HEK293T (cell line): ENCODE data around the gene AKT3.

Source experiments
- CTCF ChIA-PET: fragments of 350-600 bp; formaldehyde crosslinking; extraction: SDS; loops from one replicate; lab custom pipeline; 2021; ENCODE audit warnings: antibody characterized with exemption, inconsistent platforms; lab: Yijun Ruan, JAX
- POLR2A ChIA-PET: fragments of 350-600 bp; formaldehyde crosslinking; extraction: SDS; loops from one replicate; lab custom pipeline; 2020; ENCODE audit warnings: antibody characterized with exemption, inconsistent platforms; lab: Yijun Ruan, JAX
- DNase-seq: peaks from one replicate; pipeline ENCODE4 v3.0.0; 2012; ENCODE audit warnings: mixed read lengths; ENCODE audit errors: extremely low spot score
- ARNT ChIP-seq: fragments of 450-650 bp; IDR thresholded peaks from 2 replicates; pipeline ENCODE4 v1.6.1; 2017; ENCODE audit warnings: mild to moderate bottlenecking
- BHLHE40 ChIP-seq: fragments of 450-650 bp; IDR thresholded peaks from 2 replicates; pipeline ENCODE4 v1.6.1; 2016; ENCODE audit warnings: mild to moderate bottlenecking, moderate library complexity, borderline replicate concordance
- CTBP1 ChIP-seq: fragments of 450-650 bp; IDR thresholded peaks from 2 replicates; pipeline ENCODE4 v1.6.1; 2016; ENCODE audit warnings: borderline replicate concordance
- ELF4 ChIP-seq: fragments of 450-650 bp; IDR thresholded peaks from 2 replicates; pipeline ENCODE4 v1.6.1; 2017; ENCODE audit warnings: antibody characterized with exemption
- FOXA1 ChIP-seq: fragments of 450-650 bp; IDR thresholded peaks from 2 replicates; pipeline ENCODE4 v1.6.1; 2016; ENCODE audit warnings: mild to moderate bottlenecking
- FOXK2 ChIP-seq: fragments of 450-650 bp; IDR thresholded peaks from 2 replicates; pipeline ENCODE4 v1.6.1; 2016; ENCODE audit warnings: mild to moderate bottlenecking
- FOXM1 ChIP-seq: fragments of 450-650 bp; IDR thresholded peaks from 2 replicates; pipeline ENCODE4 v1.6.1; 2017; ENCODE audit warnings: mild to moderate bottlenecking, borderline replicate concordance
- HDGF ChIP-seq: fragments of 450-650 bp; IDR thresholded peaks from 2 replicates; pipeline ENCODE4 v1.6.1; 2017; ENCODE audit warnings: antibody characterized with exemption, borderline replicate concordance
- L3MBTL2 ChIP-seq: fragments of 450-650 bp; conservative IDR thresholded peaks from 2 replicates; pipeline ENCODE4 v1.6.1; 2016; ENCODE audit warnings: mild to moderate bottlenecking
- LEF1 ChIP-seq: fragments of 450-650 bp; IDR thresholded peaks from 2 replicates; pipeline ENCODE4 v1.6.1; 2017; ENCODE audit warnings: mild to moderate bottlenecking, borderline replicate concordance
- NFRKB ChIP-seq: fragments of 450-650 bp; IDR thresholded peaks from 2 replicates; pipeline ENCODE4 v1.6.1; 2016; ENCODE audit warnings: mild to moderate bottlenecking, moderate library complexity
- SP1 ChIP-seq: fragments of 450-650 bp; IDR thresholded peaks from 2 replicates; pipeline ENCODE4 v1.6.1; 2017
- SUZ12 ChIP-seq: fragments of 450-650 bp; IDR thresholded peaks from 2 replicates; pipeline ENCODE4 v1.6.1; 2016; ENCODE audit warnings: mild to moderate bottlenecking
- TARDBP ChIP-seq: fragments of 450-650 bp; IDR thresholded peaks from 2 replicates; pipeline ENCODE4 v1.6.1; 2016
- ZNF384 ChIP-seq: fragments of 450-650 bp; IDR thresholded peaks from 2 replicates; pipeline ENCODE4 v1.6.1; 2016
- TF ChIP-seq, protein P1 (sequence below): fragments of 450-650 bp; IDR thresholded peaks from 2 replicates; pipeline ENCODE4 v1.6.1; 2016

The AKT3 gene

DNA sequence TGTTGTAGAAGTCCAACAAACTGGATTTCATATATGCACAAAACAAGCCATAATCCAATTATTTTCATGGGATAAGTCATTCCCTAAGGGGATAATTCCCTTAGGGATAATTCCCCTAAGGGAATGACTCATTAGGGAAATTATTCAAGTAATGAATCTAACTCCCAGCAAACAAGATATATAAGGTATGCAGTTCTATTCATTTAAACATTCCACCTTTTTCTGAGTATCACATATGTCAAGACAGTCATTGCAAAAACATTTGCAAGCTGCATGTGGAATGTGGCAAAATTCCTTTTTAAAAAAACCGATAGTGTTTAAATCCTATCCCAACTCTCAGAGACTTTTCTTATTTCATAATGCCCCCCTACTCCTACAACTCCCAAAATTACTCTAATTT lies 131.2 kb downstream of the AKT3 start:
- POLR2A ChIA-PET = no interaction called here
- TF ChIP-seq FOXK2 = no peak
- no peak for TF ChIP-seq BHLHE40
- no peak for TF ChIP-seq CTBP1
- TF ChIP-seq HDGF = no peak
- no peak for TF ChIP-seq ELF4
- no peak for TF ChIP-seq TARDBP
- no peak for TF ChIP-seq SUZ12
- no peak for TF ChIP-seq FOXA1
- no peak for TF ChIP-seq ZNF384
- DNase-seq = no peak
- CTCF ChIA-PET = no interaction called here

DNA sequence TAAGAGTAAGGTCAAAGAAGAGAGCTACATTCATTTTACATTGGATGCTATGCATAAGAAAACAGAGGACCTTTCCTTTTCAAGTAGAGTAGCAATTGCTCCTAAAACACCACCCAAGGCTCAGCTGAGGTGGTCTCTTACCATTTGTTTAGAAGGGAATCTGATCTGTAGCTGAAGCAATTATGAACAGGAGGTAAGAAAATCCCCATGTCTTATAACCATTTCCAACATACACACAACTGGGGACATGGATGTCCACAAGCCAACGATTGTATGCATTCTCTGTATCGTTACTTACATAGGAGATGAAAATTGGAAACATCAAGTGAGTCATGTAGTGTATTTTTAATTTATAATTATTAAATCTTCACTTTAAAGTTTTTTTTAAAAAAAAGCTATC lies 132.0 kb downstream of the AKT3 start:
- TF ChIP-seq FOXM1 = no peak
- TF ChIP-seq, protein P1, sequence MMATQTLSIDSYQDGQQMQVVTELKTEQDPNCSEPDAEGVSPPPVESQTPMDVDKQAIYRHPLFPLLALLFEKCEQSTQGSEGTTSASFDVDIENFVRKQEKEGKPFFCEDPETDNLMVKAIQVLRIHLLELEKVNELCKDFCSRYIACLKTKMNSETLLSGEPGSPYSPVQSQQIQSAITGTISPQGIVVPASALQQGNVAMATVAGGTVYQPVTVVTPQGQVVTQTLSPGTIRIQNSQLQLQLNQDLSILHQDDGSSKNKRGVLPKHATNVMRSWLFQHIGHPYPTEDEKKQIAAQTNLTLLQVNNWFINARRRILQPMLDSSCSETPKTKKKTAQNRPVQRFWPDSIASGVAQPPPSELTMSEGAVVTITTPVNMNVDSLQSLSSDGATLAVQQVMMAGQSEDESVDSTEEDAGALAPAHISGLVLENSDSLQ = no peak
- TF ChIP-seq ELF4 = no peak
- TF ChIP-seq ZNF384 = no peak
- no peak for TF ChIP-seq HDGF
- no peak for TF ChIP-seq SUZ12
- TF ChIP-seq ARNT = no peak
- TF ChIP-seq TARDBP = no peak
- TF ChIP-seq CTBP1 = no peak
- TF ChIP-seq FOXA1 = no peak
- no peak for TF ChIP-seq LEF1
- no peak for TF ChIP-seq NFRKB
- no peak for TF ChIP-seq BHLHE40
- no peak for TF ChIP-seq L3MBTL2
- no peak for TF ChIP-seq SP1
- TF ChIP-seq FOXK2 = no peak
- POLR2A ChIA-PET = no interaction called here
- DNase-seq = no peak
- CTCF ChIA-PET = no interaction called here

DNA sequence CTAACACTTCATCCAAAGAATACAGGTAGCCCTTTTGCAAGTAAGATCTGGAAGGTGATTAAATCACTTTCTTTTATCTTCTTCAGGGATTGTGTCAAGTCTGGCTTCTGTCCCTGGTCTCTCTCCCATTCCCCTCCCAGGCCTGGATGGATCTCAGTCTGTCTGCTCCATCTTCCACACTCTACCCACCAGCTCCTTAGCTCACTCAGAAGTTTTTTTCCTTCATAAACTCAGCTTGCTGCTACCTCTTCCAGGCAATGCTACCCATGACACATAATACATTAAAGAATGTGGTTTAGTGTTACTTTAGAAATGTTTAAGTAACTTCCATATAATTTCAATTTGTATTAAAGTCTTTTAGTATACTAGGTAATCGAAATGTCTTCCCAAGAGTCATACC lies 133.1 kb downstream of the AKT3 start:
- ChIA-PET POLR2A (no interaction called here), CTCF (no interaction called here)
- TF ChIP-seq FOXK2 = no peak
- DNase-seq = no peak

DNA sequence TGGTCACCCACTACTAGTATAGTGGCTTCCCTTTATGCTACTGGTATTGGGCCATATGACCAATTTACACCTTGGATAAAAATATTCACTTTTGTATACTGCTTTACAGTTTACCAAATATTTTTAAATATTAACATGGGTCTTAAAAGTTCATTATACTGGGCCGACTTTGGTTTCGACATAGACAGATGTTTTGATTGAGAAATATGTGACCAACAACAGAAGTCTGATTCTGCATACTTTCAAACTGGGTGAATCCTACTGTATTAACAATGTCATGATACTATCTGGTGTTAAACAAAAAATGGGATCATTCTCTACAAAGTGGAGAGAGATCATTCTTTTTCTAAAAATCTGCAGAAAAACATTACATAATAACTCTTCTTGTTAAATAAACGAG lies 134.8 kb downstream of the AKT3 start:
- ChIA-PET POLR2A (no interaction called here), CTCF (no interaction called here)
- no peak for DNase-seq
- TF ChIP-seq ARNT (no peak), SP1 (no peak), L3MBTL2 (no peak), FOXA1 (no peak), ZNF384 (no peak), SUZ12 (no peak), BHLHE40 (no peak), NFRKB (no peak), ELF4 (no peak), LEF1 (no peak), HDGF (no peak), FOXM1 (no peak), FOXK2 (no peak), TARDBP (no peak), CTBP1 (no peak)
- TF ChIP-seq, protein P1 = no peak

GRCh38 chr1:243713470-243714186 lies 136.4 kb downstream of the AKT3 start:
- DNase-seq = peak; percentile 20

DNA sequence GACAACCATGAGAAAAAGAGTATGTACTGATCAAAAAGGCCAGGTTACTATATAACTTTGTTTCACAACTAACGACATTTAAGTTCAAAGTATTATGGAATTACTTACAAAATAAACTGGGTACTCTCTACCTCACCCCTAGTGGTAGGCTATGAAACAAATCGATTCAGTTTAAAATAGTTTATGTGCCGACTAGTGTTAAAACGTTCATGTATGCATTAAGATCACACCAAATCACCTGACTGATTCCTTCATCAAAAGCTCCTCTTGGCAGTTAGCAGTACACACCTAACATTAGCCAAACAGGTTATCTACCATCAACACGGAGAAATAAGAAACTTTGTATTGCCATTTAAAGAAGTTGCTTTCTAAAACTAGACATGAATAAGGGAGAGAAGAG lies 137.1 kb downstream of the AKT3 start:
- TF ChIP-seq ARNT = no peak
- TF ChIP-seq ZNF384 = no peak
- no peak for TF ChIP-seq FOXK2
- TF ChIP-seq BHLHE40 = no peak
- TF ChIP-seq ELF4 = no peak
- TF ChIP-seq TARDBP = no peak
- no peak for TF ChIP-seq SUZ12
- DNase-seq = no peak
- POLR2A ChIA-PET = no interaction called here
- CTCF ChIA-PET = interaction anchor here (0.5 kb wide), 1 partner anchor 438 kb away, joined by 3 read pairs; no protein-coding TSS in a partner anchor

More at GRCh38 chr1:243713470-243714186, 136.4 kb downstream of the AKT3 start:
- ChIA-PET POLR2A (no interaction called here), CTCF (interaction anchor here (0.7 kb wide), 1 partner anchor 436 kb away, joined by 5 read pairs; no protein-coding TSS in a partner anchor)
- TF ChIP-seq CTBP1 = 0 out of 2 replicates have a peak, but pooled peaks have one; percentile 15
- no peak for TF ChIP-seq ARNT
- peak; percentile 92 for TF ChIP-seq ZNF384
- TF ChIP-seq, protein P1 = peak; percentile 63

- ChIA-PET CTCF (no interaction called here), POLR2A (no interaction called here)
- TF ChIP-seq ZNF384 (no peak), L3MBTL2 (no peak), FOXA1 (no peak), SP1 (no peak), BHLHE40 (no peak), FOXK2 (no peak), ARNT (no peak)
- TF ChIP-seq, protein P1 = no peak
- DNase-seq = no peak
These were observed 137.8 kb downstream of the AKT3 start for GRCh38 chr1:243712242-243712641.
